NCI-H128 (cell line): ENCODE data around the gene PCP2.

Experiments
- DNase-seq: peaks from one replicate; lab custom pipeline; 2025; ENCODE audit not compliant: unreplicated experiment; lab: John Stamatoyannopoulos, UW

PCP2 gene

DNA sequence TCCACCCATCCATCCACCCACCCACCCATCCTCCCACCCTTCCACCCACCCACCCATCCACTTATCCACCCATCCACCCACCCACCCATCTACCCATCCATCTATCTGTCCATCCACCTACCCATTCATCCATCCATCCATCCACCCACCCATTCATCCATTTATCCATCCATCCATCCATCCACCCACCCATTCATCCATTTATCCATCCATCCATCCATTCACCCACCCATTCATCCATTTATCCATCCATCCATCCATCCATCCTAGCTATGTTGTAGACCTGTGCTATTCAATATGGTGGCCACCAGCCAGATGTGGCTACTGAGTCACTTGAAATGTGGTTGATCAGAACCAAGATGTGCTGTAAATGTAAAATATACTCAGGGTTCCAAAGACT, 32.8 kb downstream of the PCP2 start:
- no peak for DNase-seq

DNA sequence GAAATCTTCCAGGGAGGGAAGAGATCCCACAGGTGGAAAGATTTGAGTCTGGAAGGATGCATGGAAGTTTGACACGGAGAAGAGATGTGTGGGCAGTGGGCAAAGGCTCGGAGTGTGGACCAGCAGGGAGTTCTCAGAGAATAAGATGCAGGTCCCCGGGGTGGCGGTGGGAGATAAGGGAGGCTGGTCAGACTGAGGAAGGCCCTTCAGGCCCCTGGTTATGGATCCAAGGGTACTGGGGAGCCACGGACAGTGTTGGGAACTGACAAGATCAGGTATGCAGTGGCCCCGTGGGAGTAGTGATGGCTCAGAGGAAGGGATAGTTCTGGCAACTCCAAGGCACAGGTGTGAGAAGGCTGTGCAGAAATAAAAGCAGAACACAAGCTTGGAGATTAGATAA, 35.3 kb downstream of the PCP2 start:
- no peak for DNase-seq

DNA sequence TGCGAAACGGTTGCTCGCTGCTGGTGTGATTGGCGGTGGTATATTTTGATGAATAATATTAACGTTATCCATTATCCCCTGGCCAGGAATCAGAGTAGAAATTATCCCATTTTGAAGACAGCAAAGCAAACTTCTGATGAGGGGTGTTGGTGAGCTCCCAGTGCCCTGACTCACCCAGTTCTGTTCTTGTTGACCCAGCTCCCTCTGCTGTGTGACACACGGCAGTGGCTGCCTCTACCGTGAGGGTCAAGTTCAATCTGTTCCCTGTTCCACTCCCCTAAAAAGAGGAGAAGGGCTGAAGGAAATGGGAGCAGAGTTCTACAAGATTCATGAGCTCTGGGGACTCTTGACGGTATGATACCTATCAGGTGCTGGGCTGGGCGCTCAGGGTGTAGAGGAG, 35.8 kb downstream of the PCP2 start:
- no peak for DNase-seq

DNA sequence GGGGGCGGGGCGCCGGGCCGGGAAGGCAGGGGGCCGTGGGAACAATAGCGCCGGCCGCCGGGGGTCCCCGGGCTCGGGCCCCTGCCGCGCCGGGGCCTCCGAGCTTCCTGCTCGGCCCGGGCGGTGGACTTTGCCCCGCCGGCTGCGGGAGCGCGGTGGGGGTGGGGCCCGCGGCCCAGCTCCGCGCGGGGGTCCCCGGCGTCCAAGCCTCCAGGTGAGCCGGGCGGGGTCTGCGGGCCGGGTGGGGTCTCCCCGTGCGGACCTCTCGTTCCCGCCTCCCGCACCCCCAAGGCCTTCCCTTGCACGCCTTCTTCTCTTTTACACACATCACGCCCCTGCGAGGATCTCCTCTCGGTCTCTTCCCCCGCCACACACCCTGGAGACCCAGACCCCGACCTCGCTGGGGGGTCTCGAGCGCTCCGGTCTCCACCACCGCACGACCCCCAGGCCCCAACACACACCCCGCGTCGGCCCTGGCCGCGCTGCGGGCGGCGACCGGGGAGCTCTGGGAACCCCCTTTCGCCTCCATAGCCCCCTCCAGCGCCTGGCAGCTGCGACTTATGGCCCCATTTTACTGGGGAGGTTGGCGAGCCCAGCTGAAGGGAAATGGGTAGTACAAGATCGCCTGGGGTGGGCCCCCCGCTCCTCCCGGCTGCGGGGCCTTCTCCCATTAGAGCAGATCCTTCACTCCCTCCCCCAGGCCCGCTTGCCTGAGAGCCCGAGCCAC, 37.1 kb downstream of the PCP2 start:
- DNase-seq: no peak

DNA sequence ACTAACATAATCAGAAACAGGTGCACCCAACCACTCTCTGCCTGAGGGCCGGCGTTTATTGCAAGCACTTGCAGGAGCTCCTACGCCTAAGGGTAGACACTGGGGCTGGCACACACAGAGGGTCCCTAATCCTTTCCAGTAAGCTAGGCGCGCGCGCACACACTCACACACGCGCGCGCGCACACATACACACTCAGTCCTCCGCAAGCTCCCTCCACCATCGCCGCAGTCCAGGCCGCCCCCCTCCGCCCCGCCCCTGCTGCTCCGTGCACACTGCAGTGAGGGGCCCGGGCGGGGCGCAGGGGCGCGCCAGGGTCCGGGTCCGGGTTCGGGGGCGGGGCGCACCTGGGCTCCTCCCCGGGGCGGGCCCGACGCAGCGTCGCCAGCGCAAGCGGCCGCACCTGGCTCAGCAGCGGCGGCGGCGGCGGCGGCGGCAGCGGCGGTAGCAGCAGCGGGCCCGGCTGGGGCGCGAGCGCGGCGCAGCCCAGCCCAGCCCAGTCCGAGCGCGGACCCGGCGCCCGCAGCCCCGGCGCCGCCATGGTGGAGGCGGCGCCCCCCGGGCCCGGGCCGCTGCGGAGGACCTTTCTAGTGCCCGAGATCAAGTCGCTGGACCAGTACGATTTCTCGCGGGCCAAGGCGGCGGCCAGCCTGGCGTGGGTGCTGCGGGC, 37.9 kb downstream of the PCP2 start, which contains the start of gene CAMSAP3:
Gene CAMSAP3 (plus strand): TSS at position 398 of the 668 bp plus-strand sequence. CDS start 140 bp downstream, at position 538.
- peak; percentile 48 for DNase-seq

DNA sequence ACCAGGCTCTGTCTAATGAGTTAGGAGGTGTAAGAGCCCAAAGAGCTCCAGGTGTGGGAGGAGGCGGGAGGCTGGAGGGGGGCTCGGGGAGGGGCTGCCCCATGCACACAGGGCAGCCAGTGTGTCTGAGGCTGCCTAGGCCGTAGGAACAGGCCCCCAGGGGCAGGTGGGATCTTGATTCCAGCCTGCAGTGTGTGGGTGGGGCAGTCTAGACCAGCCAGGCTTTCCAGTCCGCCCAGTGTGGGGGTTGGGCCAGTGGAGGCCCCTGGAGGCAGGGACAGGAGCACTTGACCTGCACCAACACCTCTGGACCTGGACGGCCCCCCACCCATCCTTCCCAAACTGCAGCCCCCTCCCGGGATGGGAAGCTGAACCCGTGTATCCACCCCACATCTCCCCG, 43.3 kb downstream of the PCP2 start:
- DNase-seq: no peak

DNA sequence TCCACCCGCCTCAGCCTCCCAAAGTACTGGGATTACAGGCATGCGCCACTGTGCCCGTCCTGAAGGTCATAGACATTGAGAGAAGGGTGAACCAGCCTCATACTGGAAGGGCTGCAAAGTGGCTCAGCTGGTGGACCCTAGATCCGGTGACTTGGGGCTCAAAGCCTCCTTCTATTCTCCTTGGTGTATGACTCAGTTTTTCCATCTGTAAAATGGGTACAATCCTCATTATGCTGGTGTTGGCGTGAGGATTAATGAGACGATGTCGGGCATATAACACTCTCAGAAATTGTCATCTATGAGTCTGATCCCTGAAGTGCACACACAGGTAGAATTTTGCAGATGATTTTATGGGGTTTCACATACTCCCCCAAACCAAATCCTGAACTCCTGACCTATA, 43.7 kb downstream of the PCP2 start:
- DNase-seq: no peak

DNA sequence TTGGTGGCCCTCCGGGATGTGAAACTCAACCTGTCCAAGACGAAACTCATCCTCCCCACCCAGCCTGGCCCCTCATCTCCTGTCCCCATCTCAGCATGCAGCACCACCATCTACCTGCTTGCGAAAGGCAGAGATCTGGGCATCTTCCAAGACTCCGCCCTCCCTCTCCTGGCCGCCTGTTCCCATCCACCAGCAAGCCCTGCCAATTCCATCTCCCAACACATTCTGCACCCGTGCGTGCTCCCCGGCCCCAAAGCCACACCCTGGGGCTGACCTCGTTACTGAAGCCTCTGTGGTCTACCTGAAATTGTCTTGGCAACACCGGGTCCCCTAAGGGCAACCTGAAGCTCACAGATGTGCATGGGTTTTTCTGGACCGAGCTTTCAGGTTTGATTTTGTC, 51.1 kb downstream of the PCP2 start:
- DNase-seq: no peak
